ENCODE results near the gene DPYD. TPM values are rescaled to one million over a fixed set of nuclear protein-coding genes. Genes with fewer than 3 reads are reported as not detected.

The DPYD gene
- total RNA-seq, 1 donor from 2014 or later = 8.8 TPM

GRCh38 chr1:97632075-97632474 is 288.8 kb downstream of the DPYD start:
- peak overlapping the region; percentile 38 for H3K4me2 ChIP-seq (ENCODE audit: low read length)
- Mint-ChIP-seq H3K9me3 (ENCODE audit: unreplicated experiment) (no peaks in the 10 kb centered on the region), H3K4me1 (ENCODE audit: low read depth, unreplicated experiment) (peaks cover 10% of the 10 kb centered on the region), H3K27ac (ENCODE audit: unreplicated experiment) (no peak overlapping the region), H3K36me3 (ENCODE audit: low read depth, unreplicated experiment) (no peaks in the 10 kb centered on the region), H3K4me3 (ENCODE audit: unreplicated experiment) (no peak overlapping the region), H3K27me3 (ENCODE audit: low read depth, unreplicated experiment) (no peaks in the 10 kb centered on the region)
- peaks cover 10% of the 10 kb centered on the region for H3K4me1 ChIP-seq (ENCODE audit: insufficient read depth, low read length)
- no peaks in the 10 kb centered on the region for H3K36me3 ChIP-seq (ENCODE audit: insufficient read depth, low read length)
- no peaks in the 10 kb centered on the region for H4K20me1 ChIP-seq (ENCODE audit: insufficient read depth, low read length)
- no peak for FAIRE-seq
- H3K27me3 ChIP-seq (ENCODE audit: insufficient read depth, low read length) = no peaks in the 10 kb centered on the region
- peak; percentile 93 for DNase-seq (ENCODE audit: low read depth)
- H2AFZ ChIP-seq (ENCODE audit: low read depth, low read length) = no peak overlapping the region
- H3K9ac ChIP-seq (ENCODE audit: low read length) = no peak overlapping the region
- no peaks in the 10 kb centered on the region for H3K9me3 ChIP-seq (ENCODE audit: insufficient read depth, low read depth, low read length)
- H3K79me2 ChIP-seq (ENCODE audit: insufficient read depth, low read length) = no peaks in the 10 kb centered on the region
- no peak overlapping the region for H3K27ac ChIP-seq (ENCODE audit: low read depth, low read length)
- no peak overlapping the region for H3K4me3 ChIP-seq (ENCODE audit: insufficient read depth, low read depth, low read length)
- TF ChIP-seq CTCF (IDR thresholded peaks at IDR 0.05; ENCODE audit: insufficient read depth, low read depth, low read length) (no peak), EZH2 (IDR thresholded peaks at IDR 0.05; ENCODE audit: insufficient read depth, low read length) (no peak)

DNA sequence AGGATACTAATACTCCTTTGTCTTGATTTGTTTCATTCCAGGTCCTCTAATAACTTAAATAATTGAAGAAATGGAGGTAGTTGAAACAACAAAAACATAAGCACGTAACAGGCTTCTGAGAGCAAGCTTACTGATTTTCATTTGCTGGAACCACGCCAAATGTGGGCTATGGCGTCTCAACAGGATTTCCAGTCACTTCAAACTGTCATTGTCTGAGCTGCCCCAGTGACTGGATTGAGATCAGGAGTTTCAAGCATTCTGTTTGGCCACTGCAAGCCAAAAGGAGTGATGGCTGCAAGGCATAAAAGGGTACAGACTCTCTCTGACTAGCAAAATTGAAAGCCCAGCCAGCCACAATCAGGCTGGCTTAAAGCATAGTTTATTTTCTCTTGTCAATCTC is 289.9 kb downstream of the DPYD start:
- no peak overlapping the region for H3K27ac Mint-ChIP-seq (ENCODE audit: unreplicated experiment)
- H3K4me3 Mint-ChIP-seq (ENCODE audit: unreplicated experiment) = no peak overlapping the region
- H3K9me3 Mint-ChIP-seq (ENCODE audit: unreplicated experiment) = no peaks in the 10 kb centered on the region
- peaks cover 10% of the 10 kb centered on the region for H3K4me1 Mint-ChIP-seq (ENCODE audit: low read depth, unreplicated experiment)
- Histone ChIP-seq H3K9ac (ENCODE audit: low read length) (no peak overlapping the region), H3K9me3 (ENCODE audit: insufficient read depth, low read depth, low read length) (no peaks in the 10 kb centered on the region), H3K79me2 (ENCODE audit: insufficient read depth, low read length) (no peaks in the 10 kb centered on the region), H3K4me1 (ENCODE audit: insufficient read depth, low read length) (peaks cover 10% of the 10 kb centered on the region), H4K20me1 (ENCODE audit: insufficient read depth, low read length) (no peaks in the 10 kb centered on the region), H3K27me3 (ENCODE audit: insufficient read depth, low read length) (no peaks in the 10 kb centered on the region), H2AFZ (ENCODE audit: low read depth, low read length) (no peak overlapping the region), H3K4me3 (ENCODE audit: insufficient read depth, low read depth, low read length) (no peak overlapping the region), H3K36me3 (ENCODE audit: insufficient read depth, low read length) (no peaks in the 10 kb centered on the region), H3K4me2 (ENCODE audit: low read length) (peak overlapping the region; percentile 20), H3K27ac (ENCODE audit: low read depth, low read length) (no peak overlapping the region)
- no peaks in the 10 kb centered on the region for H3K36me3 Mint-ChIP-seq (ENCODE audit: low read depth, unreplicated experiment)
- FAIRE-seq (no peak), DNase-seq (ENCODE audit: low read depth) (peak; percentile 33)
- no peaks in the 10 kb centered on the region for H3K27me3 Mint-ChIP-seq (ENCODE audit: low read depth, unreplicated experiment)
- TF ChIP-seq CTCF (IDR thresholded peaks at IDR 0.05; ENCODE audit: insufficient read depth, low read depth, low read length) (no peak), EZH2 (IDR thresholded peaks at IDR 0.05; ENCODE audit: insufficient read depth, low read length) (no peak)

DNA sequence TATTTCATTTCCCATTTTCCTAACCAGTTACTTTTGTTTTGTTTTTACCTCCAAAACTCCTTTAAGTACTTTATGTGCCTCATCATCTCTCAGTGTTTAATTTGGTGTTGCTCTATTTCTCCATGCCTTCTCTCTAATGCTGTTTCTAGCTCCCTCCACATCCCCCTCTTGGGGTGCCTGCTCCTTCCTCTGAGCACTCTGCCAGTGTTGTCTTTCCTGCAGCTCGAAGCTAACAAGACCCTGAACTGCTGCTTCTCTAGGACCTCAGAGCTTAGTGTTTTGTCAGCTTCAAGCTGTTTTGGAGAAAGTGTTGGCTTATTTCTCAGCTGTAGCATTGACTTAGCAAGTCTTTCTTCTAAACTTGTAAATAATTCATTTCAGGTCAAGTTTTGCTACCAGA is 290.6 kb downstream of the DPYD start:
- Histone ChIP-seq H3K9me3 (ENCODE audit: insufficient read depth, low read depth, low read length) (no peaks in the 10 kb centered on the region), H4K20me1 (ENCODE audit: insufficient read depth, low read length) (no peaks in the 10 kb centered on the region), H3K4me1 (ENCODE audit: insufficient read depth, low read length) (peaks cover 10% of the 10 kb centered on the region), H3K27me3 (ENCODE audit: insufficient read depth, low read length) (no peaks in the 10 kb centered on the region), H3K4me2 (ENCODE audit: low read length) (no peak overlapping the region), H3K79me2 (ENCODE audit: insufficient read depth, low read length) (no peaks in the 10 kb centered on the region), H2AFZ (ENCODE audit: low read depth, low read length) (no peak overlapping the region), H3K27ac (ENCODE audit: low read depth, low read length) (no peak overlapping the region), H3K4me3 (ENCODE audit: insufficient read depth, low read depth, low read length) (no peak overlapping the region), H3K9ac (ENCODE audit: low read length) (no peak overlapping the region), H3K36me3 (ENCODE audit: insufficient read depth, low read length) (no peaks in the 10 kb centered on the region)
- Mint-ChIP-seq H3K27me3 (ENCODE audit: low read depth, unreplicated experiment) (no peaks in the 10 kb centered on the region), H3K4me1 (ENCODE audit: low read depth, unreplicated experiment) (peaks cover 10% of the 10 kb centered on the region), H3K4me3 (ENCODE audit: unreplicated experiment) (no peak overlapping the region), H3K9me3 (ENCODE audit: unreplicated experiment) (no peaks in the 10 kb centered on the region), H3K27ac (ENCODE audit: unreplicated experiment) (no peak overlapping the region), H3K36me3 (ENCODE audit: low read depth, unreplicated experiment) (no peaks in the 10 kb centered on the region)
- TF ChIP-seq CTCF (IDR thresholded peaks at IDR 0.05; ENCODE audit: insufficient read depth, low read depth, low read length) (no peak), EZH2 (IDR thresholded peaks at IDR 0.05; ENCODE audit: insufficient read depth, low read length) (no peak)
- FAIRE-seq = peak; percentile 78
- DNase-seq (ENCODE audit: low read depth) = no peak

Data from astrocyte (in vitro differentiated cells and primary cell).